NCI-H2081 (cell line): ENCODE measurements around the gene PNPLA5.

Experiments used
- DNase-seq, 2 experiments: peaks; one replicate each; lab custom pipeline; 2025; lab: John Stamatoyannopoulos, UW

The PNPLA5 gene

GRCh38 chr22:43901976-43902643, 10.3 kb upstream of the PNPLA5 start:
- DNase-seq, result peak in 1 of 2 experiments; percentile 9

- no peak for DNase-seq
Observed at GRCh38 chr22:43900206-43900605, 8.4 kb upstream of the PNPLA5 start.

- no peak for DNase-seq
Observed at GRCh38 chr22:43897751-43898261, 6.0 kb upstream of the PNPLA5 start.

- DNase-seq, result no peak
Observed at GRCh38 chr22:43895986-43896645, 4.3 kb upstream of the PNPLA5 start.

GRCh38 chr22:43894122-43894521, 2.3 kb upstream of the PNPLA5 start:
- DNase-seq, result no peak

GRCh38 chr22:43893266-43893665, 1.5 kb upstream of the PNPLA5 start:
- no peak for DNase-seq

GRCh38 chr22:43892183-43892894, 526 bp upstream of the PNPLA5 start:
- DNase-seq, result no peak

GRCh38 chr22:43890901-43891331, 897 bp downstream of the PNPLA5 start:
- DNase-seq, result no peak

GRCh38 chr22:43889860-43890253, 2.0 kb downstream of the PNPLA5 start:
- DNase-seq, result no peak

- no peak for DNase-seq
Observed at GRCh38 chr22:43889201-43889859, 2.5 kb downstream of the PNPLA5 start.

GRCh38 chr22:43888740-43889139, 3.1 kb downstream of the PNPLA5 start:
- no peak for DNase-seq

GRCh38 chr22:43887391-43887790, 4.4 kb downstream of the PNPLA5 start:
- DNase-seq, result no peak

- no peak for DNase-seq
Observed at GRCh38 chr22:43886231-43886630, 5.6 kb downstream of the PNPLA5 start.

GRCh38 chr22:43885786-43886185, 6.0 kb downstream of the PNPLA5 start:
- no peak for DNase-seq

GRCh38 chr22:43885319-43885671, 6.5 kb downstream of the PNPLA5 start:
- DNase-seq, result no peak

- peak; percentile 46 to 48 for DNase-seq
Observed at GRCh38 chr22:43884600-43885318, 7.1 kb downstream of the PNPLA5 start.

GRCh38 chr22:43883719-43884415, 7.9 kb downstream of the PNPLA5 start:
- DNase-seq, result no peak

- DNase-seq, result peak; percentile 51 to 68
Observed at GRCh38 chr22:43883012-43883661, 8.7 kb downstream of the PNPLA5 start.

GRCh38 chr22:43882122-43882767, 9.6 kb downstream of the PNPLA5 start:
- no peak for DNase-seq
